ENCODE results near the gene TPTE. TPM values are rescaled to one million over a fixed set of nuclear protein-coding genes. Genes with fewer than 3 reads are reported as not detected.
"Not testable (repeated sequence)": the region's sequence is repeated elsewhere in the genome, so short reads cannot be mapped to it uniquely, and the experiment has no call there.

TPTE gene
- not detected for total RNA-seq

DNA sequence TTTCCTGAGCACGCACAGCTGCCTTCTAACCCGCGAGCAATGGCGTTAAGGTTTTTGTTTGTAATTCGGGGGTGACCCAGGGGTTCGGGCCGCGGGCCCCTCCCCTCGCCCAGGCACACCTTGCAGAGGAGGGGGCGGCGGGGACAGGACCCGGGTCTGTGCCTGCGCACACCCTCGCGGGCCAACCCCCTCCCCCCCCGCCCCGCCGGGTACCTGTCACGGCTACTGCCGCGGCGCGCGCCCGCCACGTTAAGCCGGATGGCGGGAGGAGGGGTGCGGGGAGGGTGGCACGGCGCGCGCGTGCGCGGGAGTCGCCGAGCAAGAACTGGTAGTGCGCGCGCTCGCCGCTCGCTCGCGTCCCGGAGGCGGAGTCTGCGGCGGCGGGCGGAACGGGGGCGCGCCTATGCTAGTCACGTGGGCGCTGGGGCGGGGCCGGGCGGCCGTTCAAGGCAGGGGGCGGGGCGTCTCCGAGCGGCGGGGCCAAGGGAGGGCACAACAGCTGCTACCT is at the start of gene TPTE:
TPTE (plus strand) TSS at position 493 of the 508 bp plus-strand sequence. CDS start 17,141 bp downstream, outside the sequence.
- Mint-ChIP-seq H3K9me3 (peaks cover 22% of the 10 kb centered on the region), H3K27ac (no peak within 1 kb of the TSS), H3K4me3 (no peak within 1 kb of the TSS), H3K4me1 (ENCODE audit: low read depth) (no peaks in the 10 kb centered on the region), H3K27me3 (ENCODE audit: low read depth) (no peaks in the 10 kb centered on the region), H3K36me3 (ENCODE audit: low read depth) (no peaks in the 10 kb centered on the region)
- intact Hi-C loops (cut with micrococcal nuclease), result no loop called here
- no peak for DNase-seq
- CTCF ChIA-PET, result no interaction called here

- H3K36me3 Mint-ChIP-seq (ENCODE audit: low read depth); H3K9me3 Mint-ChIP-seq; intact Hi-C loops (cut with micrococcal nuclease); H3K4me1 Mint-ChIP-seq (ENCODE audit: low read depth); H3K4me3 Mint-ChIP-seq; H3K27ac Mint-ChIP-seq; H3K27me3 Mint-ChIP-seq (ENCODE audit: low read depth); DNase-seq; CTCF ChIA-PET: not testable (repeated sequence)
These were observed 49.4 kb upstream of the TPTE start for GRCh38 chr21:10471999-10472398.

DNA sequence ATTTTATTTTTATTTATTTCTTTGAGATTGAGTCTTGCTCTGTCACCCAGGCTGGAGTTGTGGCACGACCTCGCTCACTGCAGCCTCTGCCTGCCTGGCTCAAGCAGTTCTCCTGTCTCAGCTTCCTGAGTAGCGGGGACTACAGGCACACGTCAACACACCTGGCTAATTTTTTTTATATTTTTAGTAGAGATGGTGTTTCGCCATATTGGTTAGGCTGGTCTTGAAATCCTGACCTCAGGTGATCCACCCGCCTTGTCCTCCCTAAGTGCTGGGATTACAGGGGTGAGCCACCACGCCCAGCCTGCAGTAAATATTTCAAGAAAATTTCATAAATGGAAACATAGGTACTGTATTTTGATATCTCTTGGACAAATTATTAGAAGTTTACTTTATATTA is 43.6 kb upstream of the TPTE start:
- H3K9me3 Mint-ChIP-seq, result peaks cover 14% of the 10 kb centered on the region
- H3K36me3 Mint-ChIP-seq (ENCODE audit: low read depth); DNase-seq; H3K4me3 Mint-ChIP-seq; H3K4me1 Mint-ChIP-seq (ENCODE audit: low read depth); intact Hi-C loops (cut with micrococcal nuclease); H3K27me3 Mint-ChIP-seq (ENCODE audit: low read depth); H3K27ac Mint-ChIP-seq; CTCF ChIA-PET: not testable (repeated sequence)

DNA sequence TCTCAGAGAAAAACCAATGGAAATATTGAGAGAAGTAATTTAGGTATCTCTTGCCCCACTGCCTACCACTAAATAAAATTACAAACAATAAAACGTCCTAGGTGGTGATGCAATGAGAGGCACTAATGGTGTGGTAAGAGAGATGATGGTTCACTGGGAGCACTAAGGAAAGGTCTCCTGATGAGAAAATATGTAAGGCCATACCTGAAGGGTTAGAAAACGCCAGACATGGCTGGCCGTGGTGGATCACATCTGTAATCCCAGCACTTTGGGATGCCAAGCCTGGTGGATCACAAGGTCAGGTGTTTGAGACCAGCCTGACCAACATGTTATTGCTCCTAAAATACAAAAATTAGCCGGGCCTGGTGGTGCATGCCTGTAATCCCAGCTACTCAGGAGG is 41.5 kb upstream of the TPTE start:
- CTCF ChIA-PET; H3K36me3 Mint-ChIP-seq (ENCODE audit: low read depth); H3K27me3 Mint-ChIP-seq (ENCODE audit: low read depth); H3K4me3 Mint-ChIP-seq; H3K4me1 Mint-ChIP-seq (ENCODE audit: low read depth); H3K27ac Mint-ChIP-seq; DNase-seq; intact Hi-C loops (cut with micrococcal nuclease): not testable (repeated sequence)
- peaks cover 14% of the 10 kb centered on the region for H3K9me3 Mint-ChIP-seq

- H3K9me3 Mint-ChIP-seq; H3K36me3 Mint-ChIP-seq (ENCODE audit: low read depth); H3K4me3 Mint-ChIP-seq; H3K27ac Mint-ChIP-seq; CTCF ChIA-PET; H3K27me3 Mint-ChIP-seq (ENCODE audit: low read depth); H3K4me1 Mint-ChIP-seq (ENCODE audit: low read depth); intact Hi-C loops (cut with micrococcal nuclease); DNase-seq: not testable (repeated sequence)
These were observed 36.5 kb upstream of the TPTE start for GRCh38 chr21:10484864-10485263.

GRCh38 chr21:10490453-10490852 is 30.9 kb upstream of the TPTE start:
- DNase-seq, H3K9me3 Mint-ChIP-seq: not testable (repeated sequence)

DNA sequence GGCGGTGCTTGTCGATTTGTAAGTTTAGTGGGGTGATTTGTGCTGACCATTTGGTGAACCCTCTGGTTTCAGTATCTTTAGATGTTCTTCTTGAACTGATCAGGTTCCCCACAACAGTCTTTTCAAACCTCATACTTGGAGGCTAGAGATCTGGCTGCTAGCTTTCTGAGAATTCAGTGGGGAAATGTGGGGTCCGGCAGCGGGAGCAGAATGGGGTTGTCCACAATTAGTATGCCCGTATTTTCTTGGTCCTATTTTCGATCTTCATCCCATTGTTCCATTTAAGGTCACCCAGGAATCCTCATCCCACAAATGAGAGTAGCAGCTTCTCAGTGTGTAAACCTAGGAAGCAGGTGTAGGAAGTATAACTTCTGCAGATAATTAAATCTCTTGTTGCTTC is 10.3 kb upstream of the TPTE start:
- H3K9me3 Mint-ChIP-seq, result peaks cover 21% of the 10 kb centered on the region
- CTCF ChIA-PET, result no interaction called here

More at GRCh38 chr21:10490453-10490852, 30.9 kb upstream of the TPTE start:
- H3K4me1 Mint-ChIP-seq (ENCODE audit: low read depth); H3K4me3 Mint-ChIP-seq; intact Hi-C loops (cut with micrococcal nuclease); CTCF ChIA-PET; H3K36me3 Mint-ChIP-seq (ENCODE audit: low read depth); H3K27ac Mint-ChIP-seq; H3K27me3 Mint-ChIP-seq (ENCODE audit: low read depth): not testable (repeated sequence)

DNA sequence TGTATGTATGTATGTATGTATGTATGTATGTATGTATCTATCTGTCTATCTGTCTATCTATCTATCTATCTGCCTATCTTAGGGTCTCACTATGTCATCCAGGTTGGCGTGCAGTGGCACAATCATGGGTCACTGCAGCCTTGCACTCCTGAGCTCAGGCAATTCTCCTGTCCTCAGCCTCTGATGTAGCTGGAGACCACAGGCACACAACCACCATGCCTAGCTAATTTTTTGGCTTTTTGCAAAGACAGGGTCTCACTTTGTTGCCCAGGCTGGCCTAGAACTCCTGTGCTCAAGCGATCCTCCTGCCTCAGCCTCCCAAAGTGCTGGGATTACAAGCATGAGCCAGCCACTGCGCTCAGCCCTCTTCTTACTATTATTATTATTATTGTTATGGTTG is 4.5 kb upstream of the TPTE start:
- H3K36me3 Mint-ChIP-seq (ENCODE audit: low read depth); H3K27me3 Mint-ChIP-seq (ENCODE audit: low read depth); intact Hi-C loops (cut with micrococcal nuclease); H3K27ac Mint-ChIP-seq; H3K4me1 Mint-ChIP-seq (ENCODE audit: low read depth); DNase-seq; H3K4me3 Mint-ChIP-seq; CTCF ChIA-PET: not testable (repeated sequence)
- H3K9me3 Mint-ChIP-seq, result peaks cover 27% of the 10 kb centered on the region

More for the DNA sequence above, 10.3 kb upstream of the TPTE start:
- no peak overlapping the region for H3K27ac Mint-ChIP-seq
- no peaks in the 10 kb centered on the region for H3K4me1 Mint-ChIP-seq (ENCODE audit: low read depth)
- intact Hi-C loops (cut with micrococcal nuclease), result no loop called here
- no peak for DNase-seq
- H3K36me3 Mint-ChIP-seq (ENCODE audit: low read depth), result no peaks in the 10 kb centered on the region
- H3K27me3 Mint-ChIP-seq (ENCODE audit: low read depth), result no peaks in the 10 kb centered on the region
- no peak overlapping the region for H3K4me3 Mint-ChIP-seq

DNA sequence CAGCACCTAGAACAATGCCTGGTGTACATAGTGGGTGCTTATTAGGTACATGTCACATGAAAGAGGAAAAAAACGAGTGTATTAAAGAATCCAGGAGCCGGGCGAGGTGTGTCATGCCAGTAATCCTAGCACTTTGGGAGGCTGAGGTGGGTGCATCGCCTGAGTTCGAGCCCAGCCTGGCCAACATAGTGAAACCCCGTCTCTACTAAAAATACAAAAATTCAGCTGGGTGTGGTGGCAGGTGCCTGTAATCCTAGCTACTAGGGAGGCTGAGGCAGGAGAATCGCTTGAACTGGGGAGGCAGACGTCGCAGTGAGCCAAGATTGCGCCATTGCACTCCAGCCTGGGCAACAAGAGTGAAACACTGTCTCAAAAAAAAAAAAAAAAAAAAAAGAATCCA is 3.5 kb upstream of the TPTE start:
- not testable (repeated sequence) for DNase-seq

GRCh38 chr21:10521835-10522500 is 585 bp downstream of the TPTE start:
- H3K36me3 Mint-ChIP-seq (ENCODE audit: low read depth); intact Hi-C loops (cut with micrococcal nuclease); H3K27ac Mint-ChIP-seq; CTCF ChIA-PET; H3K27me3 Mint-ChIP-seq (ENCODE audit: low read depth); H3K4me3 Mint-ChIP-seq; H3K4me1 Mint-ChIP-seq (ENCODE audit: low read depth); DNase-seq: not testable (repeated sequence)
- peaks cover 22% of the 10 kb centered on the region for H3K9me3 Mint-ChIP-seq

More for the DNA sequence above, 3.5 kb upstream of the TPTE start:
- H3K9me3 Mint-ChIP-seq, result peaks cover 27% of the 10 kb centered on the region
- H3K27me3 Mint-ChIP-seq (ENCODE audit: low read depth); H3K4me3 Mint-ChIP-seq; H3K4me1 Mint-ChIP-seq (ENCODE audit: low read depth); H3K27ac Mint-ChIP-seq; H3K36me3 Mint-ChIP-seq (ENCODE audit: low read depth); CTCF ChIA-PET; intact Hi-C loops (cut with micrococcal nuclease): not testable (repeated sequence)

DNA sequence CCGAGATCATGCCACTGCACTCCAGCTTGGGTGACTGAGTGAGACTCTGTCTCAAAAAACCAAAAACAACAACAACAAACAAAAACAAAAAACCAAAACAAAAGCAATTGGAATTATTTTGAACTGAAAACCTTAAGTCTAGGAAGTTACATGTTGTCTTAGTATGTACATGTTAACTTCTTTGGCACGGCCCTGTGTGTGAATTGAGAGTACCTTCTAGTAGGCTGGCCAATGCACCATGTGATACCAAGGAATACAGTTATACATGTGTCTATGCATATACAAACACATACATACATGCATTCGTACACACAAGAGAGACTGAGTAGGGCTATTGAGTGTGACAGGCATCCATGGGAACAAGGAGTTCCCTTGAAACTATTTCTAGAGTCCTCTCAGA is 18.6 kb downstream of the TPTE start:
- CTCF ChIA-PET, result no interaction called here
- Mint-ChIP-seq H3K4me1 (ENCODE audit: low read depth) (no peaks in the 10 kb centered on the region), H3K27ac (no peak overlapping the region), H3K9me3 (peaks cover 10% of the 10 kb centered on the region), H3K4me3 (no peak overlapping the region), H3K36me3 (ENCODE audit: low read depth) (no peaks in the 10 kb centered on the region), H3K27me3 (ENCODE audit: low read depth) (no peaks in the 10 kb centered on the region)
- intact Hi-C loops (cut with micrococcal nuclease), result no loop called here
- no peak for DNase-seq

DNA sequence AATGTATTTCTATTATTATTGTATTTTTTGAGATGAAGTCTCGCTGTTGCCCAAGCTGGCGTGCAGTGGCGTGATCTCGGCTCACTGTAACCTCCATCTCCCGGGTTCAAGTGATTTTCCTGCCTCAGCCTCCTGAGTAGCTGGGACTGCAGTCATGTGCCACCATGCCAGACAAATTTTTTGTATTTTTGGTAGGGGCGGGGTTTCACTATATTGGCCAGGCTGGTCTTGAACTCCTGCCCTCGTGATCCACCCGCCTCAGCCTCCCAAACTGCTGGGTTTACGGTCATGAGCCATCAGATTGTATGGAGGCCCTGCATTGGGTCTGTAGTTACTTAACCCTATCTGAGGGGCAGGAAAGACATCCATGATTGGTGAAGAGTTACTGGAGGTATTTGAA is 23.0 kb downstream of the TPTE start:
- H3K36me3 Mint-ChIP-seq (ENCODE audit: low read depth); H3K4me3 Mint-ChIP-seq; H3K27ac Mint-ChIP-seq; intact Hi-C loops (cut with micrococcal nuclease); CTCF ChIA-PET; DNase-seq; H3K4me1 Mint-ChIP-seq (ENCODE audit: low read depth); H3K27me3 Mint-ChIP-seq (ENCODE audit: low read depth): not testable (repeated sequence)
- peaks cover 11% of the 10 kb centered on the region for H3K9me3 Mint-ChIP-seq

DNA sequence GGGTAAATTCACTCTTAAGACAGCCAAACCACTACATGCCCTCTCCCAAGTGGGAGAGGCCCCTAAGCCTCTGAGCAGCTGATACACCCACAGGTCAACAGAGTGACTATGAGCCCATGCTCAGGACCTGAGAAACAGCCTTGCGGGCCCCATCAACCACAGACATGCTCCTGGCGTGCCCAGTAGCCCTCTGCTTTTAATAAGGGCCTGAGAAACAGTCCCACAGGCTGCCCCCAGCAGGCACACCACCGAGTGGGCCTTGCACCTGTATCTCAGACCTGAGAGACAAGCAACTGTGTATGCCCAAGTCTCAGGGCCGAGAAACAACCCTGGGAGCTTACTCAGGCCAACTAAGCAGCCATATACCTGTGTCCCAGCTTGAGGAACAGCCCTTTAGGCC is 26.5 kb downstream of the TPTE start:
- peaks cover 31% of the 10 kb centered on the region for H3K9me3 Mint-ChIP-seq
- CTCF ChIA-PET, result not testable (repeated sequence)

More for the DNA sequence above, 26.5 kb downstream of the TPTE start:
- H3K27me3 Mint-ChIP-seq (ENCODE audit: low read depth); H3K27ac Mint-ChIP-seq; H3K4me3 Mint-ChIP-seq; H3K36me3 Mint-ChIP-seq (ENCODE audit: low read depth); intact Hi-C loops (cut with micrococcal nuclease); DNase-seq; H3K4me1 Mint-ChIP-seq (ENCODE audit: low read depth): not testable (repeated sequence)
